Activated B cell treated with CpG ODN at 0.5 μM for 24 hours (primary cell): Measurements from ENCODE around the gene OPTN. TPM values are rescaled to one million over a fixed set of nuclear protein-coding genes. Genes with fewer than 3 reads are reported as not detected.

Source experiments
- ATAC-seq: fragments of 200-7000 bp; cut with Tn5 transposase; one replicate; pipeline ENCODE4 v1.10.0; 2021; ENCODE audit warnings: low read depth, mild to moderate bottlenecking, moderate library complexity
- CTCF ChIA-PET: fragments of 350-600 bp; sonication (Branson Sonifier 250); formaldehyde crosslinking; loops from one replicate; lab custom pipeline; 2021; ENCODE audit warnings: antibody characterized with exemption; lab: Charles Lee
- POLR2A ChIA-PET: fragments of 350-600 bp; sonication (Branson Sonifier 250); formaldehyde crosslinking; loops from one replicate; lab custom pipeline; 2021; ENCODE audit warnings: antibody characterized with exemption; lab: Charles Lee
- DNase-seq: peaks from one replicate; pipeline ENCODE4 v3.0.0; 2022
- H3K27ac Mint-ChIP-seq: one replicate; pipeline ENCODE4 v1.8.0; 2020; ENCODE audit warnings: mixed read lengths
- H3K27me3 Mint-ChIP-seq: one replicate; pipeline ENCODE4 v1.8.0; 2021; ENCODE audit warnings: mixed read lengths
- H3K36me3 Mint-ChIP-seq: one replicate; pipeline ENCODE4 v1.8.0; 2021; ENCODE audit warnings: low read depth, mixed read lengths
- H3K4me1 Mint-ChIP-seq: one replicate; pipeline ENCODE4 v1.8.0; 2021; ENCODE audit warnings: mixed read lengths
- H3K4me3 Mint-ChIP-seq: one replicate; pipeline ENCODE4 v1.8.0; 2020; ENCODE audit warnings: mild to moderate bottlenecking, mixed read lengths
- H3K9me3 Mint-ChIP-seq: one replicate; pipeline ENCODE4 v1.8.0; 2020; ENCODE audit warnings: mixed read lengths
- CTCF ChIP-seq: fragments of 200-600 bp; IDR thresholded peaks from one replicate; pipeline ENCODE4 v1.8.0; 2022; ENCODE audit warnings: antibody characterized with exemption, mild to moderate bottlenecking
- intact Hi-C: fragments of 100-400 bp; cut with micrococcal nuclease; formaldehyde crosslinking; loops from one replicate; pipeline ENCODE4 v1.15.1; 2024
- total RNA-seq: library from RNA; stranded (reverse); gene quantifications from 2 replicates; pipeline ENCODE4 v1.2.3, GENCODE V29; 2022

Gene OPTN
- total RNA-seq, 1 donor from 2014 or later = 34.9 TPM

GRCh38 chr10:13095929-13096328 is 4.0 kb upstream of the OPTN start:
- no peak for DNase-seq
- CTCF ChIA-PET = no interaction called here
- Mint-ChIP-seq H3K9me3 (peaks cover 6% of the 10 kb centered on the region), H3K27me3 (peaks cover 5% of the 10 kb centered on the region), H3K36me3 (no peaks in the 10 kb centered on the region), H3K4me3 (no peak overlapping the region), H3K27ac (no peak overlapping the region), H3K4me1 (peaks cover 9% of the 10 kb centered on the region)
- no peak for ATAC-seq
- POLR2A ChIA-PET = no interaction called here
- no peak for TF ChIP-seq CTCF
- intact Hi-C loops = loop anchor here (5.0 to 10.0 kb wide), 3 partner anchors 439 to 1311 kb away; no protein-coding TSS in a partner anchor

GRCh38 chr10:13099144-13099665 is 758 bp upstream of the OPTN start:
- ATAC-seq (peak; percentile 33), DNase-seq (no peak)
- TF ChIP-seq CTCF = no peak
- Mint-ChIP-seq H3K27ac (peak overlapping the region; percentile 84), H3K9me3 (no peaks in the 10 kb centered on the region), H3K4me1 (peaks cover 15% of the 10 kb centered on the region), H3K4me3 (peak overlapping the region; percentile 92), H3K27me3 (no peaks in the 10 kb centered on the region), H3K36me3 (no peaks in the 10 kb centered on the region)
- intact Hi-C loops = loop anchor here (1.0 to 10.0 kb wide), 11 partner anchors 62 to 1314 kb away; partner anchors contain the start of gene MCM10
- ChIA-PET POLR2A (interaction anchor here (0.6 to 1.2 kb wide), 5 partner anchors 9 to 1594 kb away, joined by 3 to 6 read pairs (median 3); no protein-coding TSS in a partner anchor), CTCF (interaction anchor here (0.6 to 0.8 kb wide), 2 partner anchors 19 to 707 kb away, joined by 3 to 4 read pairs; no protein-coding TSS in a partner anchor)

- Mint-ChIP-seq H3K4me3 (peak overlapping the region; percentile 88), H3K4me1 (peaks cover 15% of the 10 kb centered on the region), H3K9me3 (no peaks in the 10 kb centered on the region), H3K27ac (peak overlapping the region; percentile 69), H3K27me3 (no peaks in the 10 kb centered on the region), H3K36me3 (peaks cover 7% of the 10 kb centered on the region)
- POLR2A ChIA-PET = interaction anchor here (0.6 to 0.7 kb wide), 3 partner anchors 9 to 1998 kb away, joined by 3 to 15 read pairs (median 5); no protein-coding TSS in a partner anchor
- peak; percentile 28 for ATAC-seq
- intact Hi-C loops = loop anchor here (1.0 to 2.0 kb wide), 3 partner anchors 18 to 247 kb away; no protein-coding TSS in a partner anchor
- DNase-seq = peak; percentile 32
- CTCF ChIA-PET = interaction anchor here (0.8 kb wide), 2 partner anchors 9 to 905 kb away, joined by 3 to 4 read pairs; partner anchors contain the start of genes CDC123 and NUDT5
- no peak for TF ChIP-seq CTCF
Observed at GRCh38 chr10:13100349-13101294, 659 bp downstream of the OPTN start.

GRCh38 chr10:13102002-13102794 is 2.2 kb downstream of the OPTN start:
- Mint-ChIP-seq H3K9me3 (no peaks in the 10 kb centered on the region), H3K4me1 (peaks cover 18% of the 10 kb centered on the region), H3K27ac (no peak overlapping the region), H3K27me3 (no peaks in the 10 kb centered on the region), H3K36me3 (peaks cover 12% of the 10 kb centered on the region), H3K4me3 (no peak overlapping the region)
- no peak for ATAC-seq
- intact Hi-C loops = no loop called here
- ChIA-PET CTCF (no interaction called here), POLR2A (no interaction called here)
- no peak for DNase-seq
- no peak for TF ChIP-seq CTCF
